Stomach (tissue), 4 donors: ENCODE data around the gene TGFB1I1.

Source experiments
- EP300 ChIP-seq: sonication (generic); formaldehyde crosslinking; IDR thresholded peaks from one replicate; pipeline ENCODE4 v1.6.1; 2017; ENCODE audit warnings: antibody characterized with exemption
- POLR2A ChIP-seq, 4 donors: fragments of 450-650 bp; IDR thresholded peaks; one replicate each; pipeline ENCODE4 v1.6.1; 2016; ENCODE audit warnings: antibody characterized with exemption in 4 of 4, control low read depth in 2 of 4, mild to moderate bottlenecking in 1 of 4, moderate library complexity in 1 of 4
- POLR2AphosphoS5 ChIP-seq, 3 donors: sonication (generic); formaldehyde crosslinking; IDR thresholded peaks; one replicate each; pipeline ENCODE4 v1.6.1; 2016; ENCODE audit warnings: antibody characterized with exemption in 3 of 3
- TF ChIP-seq, protein P1 (sequence below), 7 experiments: fragments of 450-650 bp in 4 of 7; fragments of 200-600 bp in 3 of 7; sonication (generic) in 3 of 7; IDR thresholded peaks; one replicate each; pipeline ENCODE4 v1.5.1; 2016 to 2019; ENCODE audit warnings: antibody characterized with exemption in 7 of 7, control low read depth in 2 of 7, mild to moderate bottlenecking in 1 of 7

DNA sequence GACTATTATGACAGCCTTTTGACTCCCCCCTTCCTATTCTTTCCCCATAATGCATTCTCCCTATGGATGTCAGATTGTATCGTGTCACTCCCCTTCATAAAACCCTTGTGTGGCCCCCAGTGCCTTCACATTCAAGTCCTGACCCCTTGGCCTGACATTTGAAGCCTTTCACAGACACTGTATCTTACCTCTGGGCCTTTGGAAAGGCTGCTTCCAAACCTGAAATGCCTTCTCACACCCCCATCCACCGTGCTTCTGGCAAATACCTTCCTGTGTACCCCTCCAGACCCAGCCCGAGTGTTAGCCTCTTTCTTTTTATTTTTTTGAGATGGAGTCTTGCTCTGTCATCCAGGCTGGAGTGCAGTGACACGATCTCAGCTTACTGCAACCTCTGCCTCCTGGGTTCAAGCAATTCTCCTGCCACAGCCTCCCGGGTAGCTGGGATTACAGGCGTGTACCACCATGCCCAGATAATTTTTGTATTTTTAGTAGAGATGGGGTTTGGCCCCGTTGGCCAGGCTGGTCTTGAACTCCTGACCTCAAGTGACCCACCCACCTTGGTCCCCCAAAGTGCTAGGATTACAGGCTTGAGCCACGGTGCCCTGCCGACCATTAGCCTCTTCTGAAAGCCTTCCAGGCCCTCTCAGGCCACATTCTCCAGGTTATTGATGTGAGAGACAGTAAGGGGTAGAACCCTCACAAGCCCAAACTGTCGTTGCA, 10.6 kb upstream of the TGFB1I1 start:
- TF ChIP-seq, protein P1, sequence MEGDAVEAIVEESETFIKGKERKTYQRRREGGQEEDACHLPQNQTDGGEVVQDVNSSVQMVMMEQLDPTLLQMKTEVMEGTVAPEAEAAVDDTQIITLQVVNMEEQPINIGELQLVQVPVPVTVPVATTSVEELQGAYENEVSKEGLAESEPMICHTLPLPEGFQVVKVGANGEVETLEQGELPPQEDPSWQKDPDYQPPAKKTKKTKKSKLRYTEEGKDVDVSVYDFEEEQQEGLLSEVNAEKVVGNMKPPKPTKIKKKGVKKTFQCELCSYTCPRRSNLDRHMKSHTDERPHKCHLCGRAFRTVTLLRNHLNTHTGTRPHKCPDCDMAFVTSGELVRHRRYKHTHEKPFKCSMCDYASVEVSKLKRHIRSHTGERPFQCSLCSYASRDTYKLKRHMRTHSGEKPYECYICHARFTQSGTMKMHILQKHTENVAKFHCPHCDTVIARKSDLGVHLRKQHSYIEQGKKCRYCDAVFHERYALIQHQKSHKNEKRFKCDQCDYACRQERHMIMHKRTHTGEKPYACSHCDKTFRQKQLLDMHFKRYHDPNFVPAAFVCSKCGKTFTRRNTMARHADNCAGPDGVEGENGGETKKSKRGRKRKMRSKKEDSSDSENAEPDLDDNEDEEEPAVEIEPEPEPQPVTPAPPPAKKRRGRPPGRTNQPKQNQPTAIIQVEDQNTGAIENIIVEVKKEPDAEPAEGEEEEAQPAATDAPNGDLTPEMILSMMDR (IDR thresholded peaks at IDR 0.05): no peak
- TF ChIP-seq POLR2AphosphoS5 (IDR thresholded peaks at IDR 0.05) (no peak), POLR2A (IDR thresholded peaks at IDR 0.05) (no peak), EP300 (no peak)
